ENCODE results near the gene TOR3A. TPM values are rescaled to one million over a fixed set of nuclear protein-coding genes. Genes with fewer than 3 reads are reported as not detected.

Gene TOR3A
- total RNA-seq, 2 donors from 2014 or later, result 37.4 to 69.2 TPM

DNA sequence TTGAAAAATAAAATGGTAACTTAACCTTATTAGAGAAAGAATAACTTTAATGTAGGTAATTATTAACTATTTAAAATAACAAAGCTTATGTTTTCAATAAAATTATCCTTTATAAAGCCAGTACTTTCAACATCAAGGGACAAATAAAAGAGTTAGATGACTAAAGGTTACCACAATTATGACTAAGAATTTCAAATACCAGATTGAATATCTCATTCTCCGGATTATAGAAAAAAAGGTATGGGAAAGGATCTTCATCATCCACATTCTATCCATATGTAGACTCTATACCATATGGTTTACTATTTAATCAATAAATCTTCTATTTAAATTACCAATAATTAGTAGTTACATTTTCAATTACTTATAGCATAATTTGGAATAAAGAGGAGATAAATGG is 62.8 kb downstream of the TOR3A start:
- TF ChIP-seq, protein P1, sequence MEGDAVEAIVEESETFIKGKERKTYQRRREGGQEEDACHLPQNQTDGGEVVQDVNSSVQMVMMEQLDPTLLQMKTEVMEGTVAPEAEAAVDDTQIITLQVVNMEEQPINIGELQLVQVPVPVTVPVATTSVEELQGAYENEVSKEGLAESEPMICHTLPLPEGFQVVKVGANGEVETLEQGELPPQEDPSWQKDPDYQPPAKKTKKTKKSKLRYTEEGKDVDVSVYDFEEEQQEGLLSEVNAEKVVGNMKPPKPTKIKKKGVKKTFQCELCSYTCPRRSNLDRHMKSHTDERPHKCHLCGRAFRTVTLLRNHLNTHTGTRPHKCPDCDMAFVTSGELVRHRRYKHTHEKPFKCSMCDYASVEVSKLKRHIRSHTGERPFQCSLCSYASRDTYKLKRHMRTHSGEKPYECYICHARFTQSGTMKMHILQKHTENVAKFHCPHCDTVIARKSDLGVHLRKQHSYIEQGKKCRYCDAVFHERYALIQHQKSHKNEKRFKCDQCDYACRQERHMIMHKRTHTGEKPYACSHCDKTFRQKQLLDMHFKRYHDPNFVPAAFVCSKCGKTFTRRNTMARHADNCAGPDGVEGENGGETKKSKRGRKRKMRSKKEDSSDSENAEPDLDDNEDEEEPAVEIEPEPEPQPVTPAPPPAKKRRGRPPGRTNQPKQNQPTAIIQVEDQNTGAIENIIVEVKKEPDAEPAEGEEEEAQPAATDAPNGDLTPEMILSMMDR (IDR thresholded peaks at IDR 0.05), result no peak
- no peak for DNase-seq (ENCODE audit: low spot score)
- Histone ChIP-seq H3K27me3 (replicated peaks; ENCODE audit: insufficient read depth) (no peaks in the 10 kb centered on the region), H3K9me3 (no peaks in the 10 kb centered on the region), H3K4me3 (no peak overlapping the region), H3K27ac (no peak overlapping the region), H3K4me1 (ENCODE audit: control insufficient read depth in 1 of 2, low read depth in 2 of 2) (peaks cover 17 to 19% of the 10 kb centered on the region in 2 donors), H3K36me3 (no peaks in the 10 kb centered on the region)
- no peak for ATAC-seq (ENCODE audit: insufficient number of reproducible peaks, low FRiP score, low read depth)

DNA sequence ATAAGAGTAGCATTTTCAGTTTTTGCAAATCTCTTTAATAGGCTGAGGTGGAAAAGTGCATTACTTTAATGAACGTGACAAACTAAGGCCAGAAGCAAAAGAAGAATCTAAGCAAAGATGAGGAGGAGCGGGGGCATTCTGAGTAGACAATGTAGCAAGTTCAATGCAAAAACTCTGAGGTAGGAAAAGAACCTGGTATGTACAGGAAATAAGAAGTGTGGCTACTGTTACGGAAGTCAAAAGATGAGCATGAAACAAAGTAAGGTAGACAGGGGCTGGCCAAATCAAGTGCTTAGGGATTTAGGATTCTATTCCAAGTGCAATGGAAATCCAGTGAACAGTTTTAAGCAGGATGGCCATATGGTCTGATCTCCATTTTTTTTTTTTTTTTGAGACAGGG is 63.7 kb downstream of the TOR3A start:
- no peaks in the 10 kb centered on the region for H3K9me3 ChIP-seq
- H3K4me1 ChIP-seq (ENCODE audit: control insufficient read depth in 1 of 2, low read depth in 2 of 2), result peaks cover 17% of the 10 kb centered on the region in 2 donors
- no peak overlapping the region for H3K4me3 ChIP-seq
- ATAC-seq (ENCODE audit: insufficient number of reproducible peaks, low FRiP score, low read depth) (no peak), DNase-seq (ENCODE audit: low spot score) (no peak)
- no peaks in the 10 kb centered on the region for H3K36me3 ChIP-seq
- TF ChIP-seq, protein P1 (IDR thresholded peaks at IDR 0.05), result no peak
- no peak overlapping the region for H3K27ac ChIP-seq
- no peaks in the 10 kb centered on the region for H3K27me3 ChIP-seq (replicated peaks; ENCODE audit: insufficient read depth)

Other genes with a start within 250 kb of the TOR3A start
- gene ANGPTL1, start 211.0 kb upstream of the TOR3A start, total RNA-seq, result 100 to 1,000 TPM in 1 of 2 donors, 10 to 100 TPM in 1; 51.0 to 110 TPM
- 10 to 100 TPM; 37.2 to 44.9 TPM for gene FAM20B, start 56.2 kb upstream of the TOR3A start, total RNA-seq
- gene ABL2, start 147.6 kb downstream of the TOR3A start, total RNA-seq, result 10 to 100 TPM; 23.6 to 62.4 TPM
- 10 to 100 TPM; 14.5 to 29.5 TPM for gene SOAT1, start 211.7 kb downstream of the TOR3A start, total RNA-seq

Measured in thoracic aorta (tissue), 2 donors.